Peyer's patch (tissue), 4 donors: ENCODE measurements around the gene SLC9A5. TPM values are rescaled to one million over a fixed set of nuclear protein-coding genes. Genes with fewer than 3 reads are reported as not detected.

Experiments used
- DNase-seq, 3 donors: peaks; one replicate each; pipeline ENCODE4 v3.0.0-alpha.2; 2017 to 2019
- H3K27ac ChIP-seq, 4 donors: fragments of 200-600 bp; sonication (generic); one replicate each; pipeline ENCODE4 v1.5.1; 2016 to 2019
- H3K27me3 ChIP-seq, 2 donors: fragments of 200-600 bp; sonication (generic); one replicate each; pipeline ENCODE4 v1.5.1; 2019
- H3K36me3 ChIP-seq, 3 donors: fragments of 200-600 bp; sonication (generic); one replicate each; pipeline ENCODE4 v1.5.1; 2016 to 2019
- H3K4me1 ChIP-seq, 4 donors: fragments of 200-600 bp; sonication (generic); one replicate each; pipeline ENCODE4 v1.5.1; 2016 to 2019
- H3K4me3 ChIP-seq, 4 donors: fragments of 200-600 bp; sonication (generic); 1 replicate in 3 of 4; 2 replicates in 1 of 4; pipeline ENCODE4 v1.5.1; 2016 to 2019; ENCODE audit warnings: mild to moderate bottlenecking in 1 of 4
- H3K9me3 ChIP-seq, 4 donors: fragments of 200-600 bp; sonication (generic); one replicate each; pipeline ENCODE4 v1.5.1; 2016 to 2019; ENCODE audit warnings: mild to moderate bottlenecking in 1 of 4
- CTCF ChIP-seq, 6 experiments: fragments of 450-650 bp in 4 of 6; fragments of 200-600 bp in 2 of 6; sonication (generic) in 1 of 6; IDR thresholded peaks; one replicate each; pipeline ENCODE4 v1.5.1; 2017 to 2019; ENCODE audit warnings: antibody characterized with exemption in 6 of 6, mild to moderate bottlenecking in 3 of 6, moderate library complexity in 1 of 6
- POLR2A ChIP-seq, 2 donors: fragments of 450-650 bp; IDR thresholded peaks; one replicate each; pipeline ENCODE4 v1.5.1; 2017; ENCODE audit warnings: antibody characterized with exemption in 2 of 2, mild to moderate bottlenecking in 2 of 2, moderate library complexity in 2 of 2
- total RNA-seq, 4 donors: library from RNA; depleted of rRNA; stranded (reverse); fragments of >200 nt; gene quantifications; one replicate each; pipeline ENCODE4 v1.1.0, GENCODE V29; 2016

SLC9A5 gene
- total RNA-seq, 4 donors from 2014 or later, result 1.2 to 2.2 (median 1.8) TPM

- no peaks in the 10 kb centered on the region for H3K27me3 ChIP-seq
- TF ChIP-seq CTCF (IDR thresholded peaks at IDR 0.05) (peak in 4 of 6 experiments; percentile 36 to 48 (median 46)), POLR2A (IDR thresholded peaks at IDR 0.05) (no peak)
- no peak overlapping the region for H3K27ac ChIP-seq
- peak in 1 of 3 donors; percentile 28 for DNase-seq
- H3K36me3 ChIP-seq, result no peaks in the 10 kb centered on the region
- H3K4me1 ChIP-seq, result no peaks in the 10 kb centered on the region
- H3K4me3 ChIP-seq, result no peak overlapping the region
- no peaks in the 10 kb centered on the region for H3K9me3 ChIP-seq
Observed at GRCh38 chr16:67260426-67261063, 11.8 kb downstream of the SLC9A5 start.

- H3K4me1 ChIP-seq, result no peaks in the 10 kb centered on the region
- DNase-seq, result no peak
- H3K4me3 ChIP-seq, result no peak overlapping the region
- no peaks in the 10 kb centered on the region for H3K9me3 ChIP-seq
- no peak for TF ChIP-seq POLR2A (IDR thresholded peaks at IDR 0.05)
- no peak for TF ChIP-seq CTCF (IDR thresholded peaks at IDR 0.05)
- no peaks in the 10 kb centered on the region for H3K27me3 ChIP-seq
- H3K36me3 ChIP-seq, result no peaks in the 10 kb centered on the region
- no peak overlapping the region for H3K27ac ChIP-seq
Observed at GRCh38 chr16:67263201-67263600, 14.4 kb downstream of the SLC9A5 start.

GRCh38 chr16:67264277-67264676, 15.5 kb downstream of the SLC9A5 start:
- Histone ChIP-seq H3K4me1 (no peaks in the 10 kb centered on the region), H3K27ac (no peak overlapping the region), H3K4me3 (no peak overlapping the region), H3K36me3 (no peaks in the 10 kb centered on the region), H3K9me3 (no peaks in the 10 kb centered on the region), H3K27me3 (no peaks in the 10 kb centered on the region)
- DNase-seq, result peak in 1 of 3 donors; percentile 30
- TF ChIP-seq POLR2A (IDR thresholded peaks at IDR 0.05), result no peak
- TF ChIP-seq CTCF (IDR thresholded peaks at IDR 0.05), result peak in 1 of 6 experiments; percentile 8

GRCh38 chr16:67264866-67265265, 16.1 kb downstream of the SLC9A5 start:
- Histone ChIP-seq H3K4me3 (no peak overlapping the region), H3K27me3 (no peaks in the 10 kb centered on the region), H3K4me1 (no peaks in the 10 kb centered on the region), H3K9me3 (no peaks in the 10 kb centered on the region), H3K36me3 (no peaks in the 10 kb centered on the region), H3K27ac (no peak overlapping the region)
- TF ChIP-seq CTCF (IDR thresholded peaks at IDR 0.05) (no peak), POLR2A (IDR thresholded peaks at IDR 0.05) (no peak)
- DNase-seq, result no peak

GRCh38 chr16:67265834-67266233, 17.1 kb downstream of the SLC9A5 start:
- H3K27ac ChIP-seq, result no peak overlapping the region
- DNase-seq, result peak in 1 of 3 donors; percentile 29
- H3K27me3 ChIP-seq, result no peaks in the 10 kb centered on the region
- H3K9me3 ChIP-seq, result no peaks in the 10 kb centered on the region
- H3K4me3 ChIP-seq, result no peak overlapping the region
- TF ChIP-seq CTCF (IDR thresholded peaks at IDR 0.05) (no peak), POLR2A (IDR thresholded peaks at IDR 0.05) (no peak)
- H3K36me3 ChIP-seq, result no peaks in the 10 kb centered on the region
- H3K4me1 ChIP-seq, result no peaks in the 10 kb centered on the region
